DND-41 (cell line): ENCODE results near the gene TNFRSF19.

Experiments used
- ATAC-seq: fragments of 200-7000 bp; cut with Tn5 transposase; 3 replicates; pipeline ENCODE4 v1.9.1; 2021; ENCODE audit warnings: low read depth; ENCODE audit not compliant: insufficient read depth
- DNase-seq: peaks from one replicate; pipeline ENCODE4 v3.0.0-alpha.2; 2020
- H2AFZ ChIP-seq: 2 replicates; pipeline ENCODE4 v1.6.0; 2012; ENCODE audit warnings: low read depth, low read length
- H3K27ac ChIP-seq: 2 replicates; pipeline ENCODE4 v1.5.1; 2012; ENCODE audit warnings: low read length, inconsistent platforms
- H3K27me3 ChIP-seq: fragments of 200-600 bp; sonication (generic); 2 replicates; pipeline ENCODE4 v1.6.0; 2012; ENCODE audit warnings: low read length, mild to moderate bottlenecking, inconsistent platforms; ENCODE audit not compliant: insufficient read depth, poor library complexity
- H3K36me3 ChIP-seq: 2 replicates; pipeline ENCODE4 v1.5.1; 2012; ENCODE audit warnings: low read length, inconsistent platforms; ENCODE audit not compliant: insufficient read depth
- H3K4me1 ChIP-seq: 2 replicates; pipeline ENCODE4 v1.5.1; 2012; ENCODE audit warnings: mild to moderate bottlenecking, low read length; ENCODE audit not compliant: insufficient read depth
- H3K4me2 ChIP-seq: 2 replicates; pipeline ENCODE4 v1.6.0; 2012; ENCODE audit warnings: mild to moderate bottlenecking, moderate library complexity, low read length, inconsistent platforms; ENCODE audit not compliant: insufficient read depth
- H3K4me3 ChIP-seq, 2 experiments: fragments of 200-600 bp in 1 of 2; shearing (Covaris generic) in 1 of 2; 2 replicates each; pipeline ENCODE4 v1.5.1; 2012 to 2016; ENCODE audit warnings: inconsistent platforms in 2 of 2, low read length in 2 of 2, mild to moderate bottlenecking in 2 of 2, low read depth in 1 of 2, moderate library complexity in 1 of 2
- H3K79me2 ChIP-seq: 2 replicates; pipeline ENCODE4 v1.6.0; 2012; ENCODE audit warnings: low read length, inconsistent platforms; ENCODE audit not compliant: insufficient read depth
- H3K9ac ChIP-seq: 2 replicates; pipeline ENCODE4 v1.6.0; 2012; ENCODE audit warnings: low read depth, mild to moderate bottlenecking, inconsistent platforms, low read length, moderate library complexity
- H3K9me3 ChIP-seq: 2 replicates; pipeline ENCODE4 v1.5.1; 2012; ENCODE audit warnings: low read length, moderate library complexity, mild to moderate bottlenecking, inconsistent platforms; ENCODE audit not compliant: insufficient read depth, severe bottlenecking
- H4K20me1 ChIP-seq: 2 replicates; pipeline ENCODE4 v1.6.0; 2012; ENCODE audit warnings: low read length; ENCODE audit not compliant: insufficient read depth
- EZH2 ChIP-seq: IDR thresholded peaks from 3 replicates; pipeline ENCODE4 v1.6.1; 2012; ENCODE audit warnings: borderline replicate concordance, low read depth, mild to moderate bottlenecking, moderate library complexity, low read length, inconsistent platforms; ENCODE audit not compliant: severe bottlenecking
- TF ChIP-seq, protein P1 (sequence below): IDR thresholded peaks from 2 replicates; pipeline ENCODE4 v1.5.1; 2012; ENCODE audit warnings: borderline replicate concordance, low read length, moderate library complexity, mild to moderate bottlenecking; ENCODE audit not compliant: poor library complexity, severe bottlenecking; ENCODE audit errors: extremely low read depth

TNFRSF19 gene

DNA sequence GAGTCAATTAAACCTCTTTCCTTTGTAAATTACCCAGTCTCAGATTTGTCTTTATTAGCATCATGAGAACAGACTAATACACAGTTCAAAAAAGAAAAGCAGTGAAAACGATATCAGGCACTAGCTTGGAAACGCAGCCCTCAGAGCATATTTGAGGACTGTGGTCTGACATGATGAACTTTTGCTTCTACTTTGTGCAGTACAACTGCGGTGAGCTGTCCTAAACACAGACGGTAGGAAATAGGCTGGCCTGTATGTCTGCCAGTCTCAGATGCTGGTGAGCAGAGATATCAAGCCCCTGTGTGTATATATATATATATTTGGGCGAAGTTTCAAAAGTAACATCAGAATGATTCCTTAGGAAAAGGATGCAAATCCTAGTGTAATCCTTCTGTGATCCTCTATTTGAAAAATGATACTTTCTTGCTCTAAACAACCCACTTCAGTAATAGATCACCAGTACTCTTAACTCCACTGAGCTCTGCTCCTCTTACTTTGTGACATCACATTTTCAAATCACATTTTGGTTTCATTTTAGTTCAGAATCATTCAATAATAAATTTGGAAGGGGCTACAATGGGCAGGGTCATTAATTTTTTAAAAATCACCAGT lies 74.4 kb downstream of the TNFRSF19 start:
- Histone ChIP-seq H3K27me3 (no peaks in the 10 kb centered on the region), H4K20me1 (no peaks in the 10 kb centered on the region), H3K4me3 (no peak overlapping the region), H3K4me1 (no peaks in the 10 kb centered on the region), H3K36me3 (no peaks in the 10 kb centered on the region), H3K4me2 (no peak overlapping the region), H3K27ac (no peak overlapping the region), H3K9me3 (no peaks in the 10 kb centered on the region), H3K9ac (no peak overlapping the region), H2AFZ (no peak overlapping the region), H3K79me2 (no peaks in the 10 kb centered on the region)
- no peak for TF ChIP-seq EZH2
- TF ChIP-seq, protein P1, sequence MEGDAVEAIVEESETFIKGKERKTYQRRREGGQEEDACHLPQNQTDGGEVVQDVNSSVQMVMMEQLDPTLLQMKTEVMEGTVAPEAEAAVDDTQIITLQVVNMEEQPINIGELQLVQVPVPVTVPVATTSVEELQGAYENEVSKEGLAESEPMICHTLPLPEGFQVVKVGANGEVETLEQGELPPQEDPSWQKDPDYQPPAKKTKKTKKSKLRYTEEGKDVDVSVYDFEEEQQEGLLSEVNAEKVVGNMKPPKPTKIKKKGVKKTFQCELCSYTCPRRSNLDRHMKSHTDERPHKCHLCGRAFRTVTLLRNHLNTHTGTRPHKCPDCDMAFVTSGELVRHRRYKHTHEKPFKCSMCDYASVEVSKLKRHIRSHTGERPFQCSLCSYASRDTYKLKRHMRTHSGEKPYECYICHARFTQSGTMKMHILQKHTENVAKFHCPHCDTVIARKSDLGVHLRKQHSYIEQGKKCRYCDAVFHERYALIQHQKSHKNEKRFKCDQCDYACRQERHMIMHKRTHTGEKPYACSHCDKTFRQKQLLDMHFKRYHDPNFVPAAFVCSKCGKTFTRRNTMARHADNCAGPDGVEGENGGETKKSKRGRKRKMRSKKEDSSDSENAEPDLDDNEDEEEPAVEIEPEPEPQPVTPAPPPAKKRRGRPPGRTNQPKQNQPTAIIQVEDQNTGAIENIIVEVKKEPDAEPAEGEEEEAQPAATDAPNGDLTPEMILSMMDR = no peak
- DNase-seq (no peak), ATAC-seq (no peak)

DNA sequence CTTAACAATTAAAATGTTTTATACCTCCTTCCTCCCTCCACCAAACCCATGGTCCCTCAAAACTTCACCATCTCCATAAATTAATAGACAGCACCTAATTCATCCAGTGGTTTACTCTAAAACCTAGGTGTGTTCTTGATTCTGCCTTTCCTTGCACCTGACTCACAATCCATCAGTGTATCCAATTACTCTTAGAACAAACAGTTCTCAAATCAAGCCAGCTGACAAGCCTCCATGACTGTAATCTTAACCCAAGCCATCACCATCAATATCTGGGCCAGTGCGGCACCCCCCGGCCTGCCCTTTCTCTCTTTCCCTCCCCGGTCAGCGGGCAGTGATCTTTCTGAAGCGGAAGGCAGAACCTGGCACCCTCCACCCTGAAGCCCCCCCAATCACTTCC lies 75.6 kb downstream of the TNFRSF19 start:
- no peak overlapping the region for H3K4me3 ChIP-seq
- no peak overlapping the region for H3K9ac ChIP-seq
- no peak overlapping the region for H2AFZ ChIP-seq
- no peak for DNase-seq
- no peaks in the 10 kb centered on the region for H3K36me3 ChIP-seq
- H3K27me3 ChIP-seq = no peaks in the 10 kb centered on the region
- H3K79me2 ChIP-seq = no peaks in the 10 kb centered on the region
- H4K20me1 ChIP-seq = no peaks in the 10 kb centered on the region
- H3K4me1 ChIP-seq = no peaks in the 10 kb centered on the region
- H3K27ac ChIP-seq = no peak overlapping the region
- no peak overlapping the region for H3K4me2 ChIP-seq
- no peaks in the 10 kb centered on the region for H3K9me3 ChIP-seq
- no peak for ATAC-seq
- TF ChIP-seq, protein P1 = no peak
- TF ChIP-seq EZH2 = no peak

DNA sequence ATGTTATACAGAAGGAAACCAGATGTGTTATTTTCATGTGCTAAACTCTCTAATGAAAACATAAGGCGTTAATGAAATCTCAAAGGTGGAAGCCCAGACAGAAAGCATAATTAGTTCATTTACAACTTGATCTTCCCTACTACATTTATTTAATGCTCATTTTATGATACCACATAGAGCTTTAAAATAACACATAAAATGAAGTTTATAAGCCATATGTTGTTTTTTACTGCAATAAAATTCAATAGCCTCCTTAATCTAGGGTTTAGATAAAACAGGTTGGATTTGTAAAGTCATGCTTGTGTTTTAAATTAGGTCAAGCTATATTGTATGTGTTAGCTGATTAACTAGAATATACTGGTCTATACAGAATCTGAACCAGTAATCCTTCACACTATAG lies 81.2 kb downstream of the TNFRSF19 start:
- ATAC-seq = no peak
- H3K79me2 ChIP-seq = no peaks in the 10 kb centered on the region
- H3K4me2 ChIP-seq = no peak overlapping the region
- no peaks in the 10 kb centered on the region for H3K27me3 ChIP-seq
- no peak for DNase-seq
- no peak overlapping the region for H3K4me3 ChIP-seq
- H3K4me1 ChIP-seq = no peaks in the 10 kb centered on the region
- no peak overlapping the region for H3K9ac ChIP-seq
- no peak overlapping the region for H2AFZ ChIP-seq
- no peak overlapping the region for H3K27ac ChIP-seq
- TF ChIP-seq EZH2 = no peak
- TF ChIP-seq, protein P1 = no peak
- no peaks in the 10 kb centered on the region for H3K9me3 ChIP-seq
- no peaks in the 10 kb centered on the region for H3K36me3 ChIP-seq
- H4K20me1 ChIP-seq = no peaks in the 10 kb centered on the region
